ENCODE measurements around the gene PDYN. TPM values are rescaled to one million over a fixed set of nuclear protein-coding genes. Genes with fewer than 3 reads are reported as not detected.

PDYN gene
- polyA plus RNA-seq, 3 donors: not detected

- Histone ChIP-seq H3K36me3 (replicated peaks in 1 of 2; ENCODE audit: control insufficient read depth in 1 of 2, insufficient read depth in 2 of 2, low read length in 2 of 2) (no peaks in the 10 kb centered on the region), H3K27ac (ENCODE audit: low read depth in 1 of 2, low read length in 2 of 2) (no peak overlapping the region), H2AFZ (ENCODE audit: insufficient read depth, low read depth, low read length, poor library complexity, severe bottlenecking) (no peak overlapping the region), H3K9me3 (replicated peaks in 1 of 2; ENCODE audit: control insufficient read depth in 1 of 2, insufficient read depth in 1 of 2, low read length in 2 of 2) (no peaks in the 10 kb centered on the region), H3K27me3 (ENCODE audit: control insufficient read depth in 2 of 2, insufficient read depth in 2 of 2, low read length in 2 of 2) (peaks cover 5 to 8% of the 10 kb centered on the region in 2 donors), H3K79me2 (ENCODE audit: insufficient read depth, low read length) (no peaks in the 10 kb centered on the region), H3K4me2 (replicated peaks; ENCODE audit: extremely low read depth, low read length, poor library complexity, severe bottlenecking) (no peak overlapping the region), H3K4me1 (ENCODE audit: control insufficient read depth in 1 of 2, insufficient read depth in 2 of 2, low read length in 2 of 2) (no peaks in the 10 kb centered on the region), H4K20me1 (ENCODE audit: insufficient read depth, low read length) (no peaks in the 10 kb centered on the region), H3K4me3 (replicated peaks in 1 of 3; ENCODE audit: low read depth in 2 of 3, low read length in 3 of 3) (no peak overlapping the region), H3K9ac (ENCODE audit: insufficient read depth, low read length, poor library complexity, severe bottlenecking) (no peak overlapping the region)
- Mint-ChIP-seq H3K4me1 (peaks cover 1% of the 10 kb centered on the region), H3K4me3 (no peak overlapping the region), H3K27me3 (ENCODE audit: low read depth in 3 of 3) (peaks cover 9 to 18% (median 15%) of the 10 kb centered on the region in 3 donors), H3K27ac (no peak overlapping the region), H3K9me3 (peaks cover 0 to 2% (median 0%) of the 10 kb centered on the region in 7 donors), H3K36me3 (no peaks in the 10 kb centered on the region)
- peak; percentile 98 for TF ChIP-seq CTCF (IDR thresholded peaks at IDR 0.05)
- intact Hi-C loops (cut with micrococcal nuclease): loop anchor here (2.0 to 10.0 kb wide), 3 partner anchors 98 to 166 kb away; partner anchors contain the start of gene STK35 (in 1 of the 2)
- WGBS (ENCODE audit: insufficient coverage): 26% methylated on average over 20 of the region's 20 CpGs
- peak; percentile 30 to 50 (median 49) for DNase-seq
These were observed 12.8 kb upstream of the PDYN start for GRCh38 chr20:2006452-2007361.

GRCh38 chr20:2005831-2006426, 12.1 kb upstream of the PDYN start:
- peaks cover 9 to 16% (median 14%) of the 10 kb centered on the region in 3 donors for H3K27me3 Mint-ChIP-seq (ENCODE audit: low read depth in 3 of 3)
- peaks cover 1% of the 10 kb centered on the region for H3K4me1 Mint-ChIP-seq
- Histone ChIP-seq H3K4me1 (ENCODE audit: control insufficient read depth in 1 of 2, insufficient read depth in 2 of 2, low read length in 2 of 2) (no peaks in the 10 kb centered on the region), H4K20me1 (ENCODE audit: insufficient read depth, low read length) (no peaks in the 10 kb centered on the region), H3K36me3 (replicated peaks in 1 of 2; ENCODE audit: control insufficient read depth in 1 of 2, insufficient read depth in 2 of 2, low read length in 2 of 2) (no peaks in the 10 kb centered on the region), H3K79me2 (ENCODE audit: insufficient read depth, low read length) (no peaks in the 10 kb centered on the region), H3K27me3 (ENCODE audit: control insufficient read depth in 2 of 2, insufficient read depth in 2 of 2, low read length in 2 of 2) (peaks cover 2 to 6% of the 10 kb centered on the region in 2 donors), H3K9ac (ENCODE audit: insufficient read depth, low read length, poor library complexity, severe bottlenecking) (no peak overlapping the region), H3K27ac (ENCODE audit: low read depth in 1 of 2, low read length in 2 of 2) (no peak overlapping the region), H3K4me3 (replicated peaks in 1 of 3; ENCODE audit: low read depth in 2 of 3, low read length in 3 of 3) (no peak overlapping the region), H3K4me2 (replicated peaks; ENCODE audit: extremely low read depth, low read length, poor library complexity, severe bottlenecking) (no peak overlapping the region), H2AFZ (ENCODE audit: insufficient read depth, low read depth, low read length, poor library complexity, severe bottlenecking) (no peak overlapping the region), H3K9me3 (replicated peaks in 1 of 2; ENCODE audit: control insufficient read depth in 1 of 2, insufficient read depth in 1 of 2, low read length in 2 of 2) (no peaks in the 10 kb centered on the region)
- H3K27ac Mint-ChIP-seq: no peak overlapping the region
- intact Hi-C loops (cut with micrococcal nuclease): loop anchor here (2.0 to 10.0 kb wide), 3 partner anchors 99 to 167 kb away; partner anchors contain the start of gene STK35 (in 1 of the 2)
- peaks cover 0 to 2% (median 0%) of the 10 kb centered on the region in 7 donors for H3K9me3 Mint-ChIP-seq
- H3K4me3 Mint-ChIP-seq: no peak overlapping the region
- TF ChIP-seq CTCF (IDR thresholded peaks at IDR 0.05): no peak
- no peaks in the 10 kb centered on the region for H3K36me3 Mint-ChIP-seq
- peak; percentile 44 to 60 (median 50) for DNase-seq
- WGBS (ENCODE audit: insufficient coverage): 0% methylated on average over 1 of the region's 12 CpGs
